GM18870 (cell line): Measurements from ENCODE around the gene IRF2BP2.

Experiments
- ATAC-seq: cut with Tn5 transposase; IDR thresholded peaks from one replicate; pipeline ENCODE4 v1.9.1; 2021; ENCODE audit warnings: moderate library complexity; ENCODE audit not compliant: unreplicated experiment

The IRF2BP2 gene

GRCh38 chr1:234610061-234610665, at the start of gene IRF2BP2:
Gene IRF2BP2 (minus strand): TSS chr1:234610178. CDS start chr1:234609494, 684 bp downstream.
- ATAC-seq, result no peak

- no peak for ATAC-seq
Observed at GRCh38 chr1:234659538-234659937, 49.6 kb upstream of the IRF2BP2 start.

GRCh38 chr1:234658138-234658537, 48.2 kb upstream of the IRF2BP2 start:
- ATAC-seq, result no peak

- peak; percentile 60 for ATAC-seq
Observed at GRCh38 chr1:234656944-234657654, 47.1 kb upstream of the IRF2BP2 start.

GRCh38 chr1:234656070-234656895, 46.3 kb upstream of the IRF2BP2 start:
- ATAC-seq, result no peak

GRCh38 chr1:234655328-234656069, 45.5 kb upstream of the IRF2BP2 start:
- no peak for ATAC-seq

GRCh38 chr1:234654002-234654733, 44.2 kb upstream of the IRF2BP2 start:
- ATAC-seq, result no peak

GRCh38 chr1:234649432-234650081, 39.6 kb upstream of the IRF2BP2 start:
- ATAC-seq, result no peak

GRCh38 chr1:234647758-234648157, 37.8 kb upstream of the IRF2BP2 start:
- no peak for ATAC-seq

- ATAC-seq, result no peak
Observed at GRCh38 chr1:234647245-234647644, 37.3 kb upstream of the IRF2BP2 start.

GRCh38 chr1:234645964-234646363, 36.0 kb upstream of the IRF2BP2 start:
- ATAC-seq, result no peak

GRCh38 chr1:234645474-234645953, 35.5 kb upstream of the IRF2BP2 start:
- ATAC-seq, result no peak

- no peak for ATAC-seq
Observed at GRCh38 chr1:234644928-234645327, 35.0 kb upstream of the IRF2BP2 start.

GRCh38 chr1:234643850-234644134, 33.8 kb upstream of the IRF2BP2 start:
- ATAC-seq, result no peak

GRCh38 chr1:234643111-234643849, 33.3 kb upstream of the IRF2BP2 start:
- ATAC-seq, result no peak

GRCh38 chr1:234642428-234642827, 32.5 kb upstream of the IRF2BP2 start:
- no peak for ATAC-seq

GRCh38 chr1:234639961-234640360, 30.0 kb upstream of the IRF2BP2 start:
- ATAC-seq, result no peak

- no peak for ATAC-seq
Observed at GRCh38 chr1:234638832-234639799, 29.1 kb upstream of the IRF2BP2 start.
